T1000 (cell line): Measurements from ENCODE around the gene C17orf50.
A peak's percentile ranks its signal among the peaks of the same experiment; 100 is the strongest.

ENCODE experiments used
- DNase-seq: peaks from one replicate; lab custom pipeline; 2025; ENCODE audit warnings: mixed read lengths; lab: John Stamatoyannopoulos, UW

Gene C17orf50

DNA sequence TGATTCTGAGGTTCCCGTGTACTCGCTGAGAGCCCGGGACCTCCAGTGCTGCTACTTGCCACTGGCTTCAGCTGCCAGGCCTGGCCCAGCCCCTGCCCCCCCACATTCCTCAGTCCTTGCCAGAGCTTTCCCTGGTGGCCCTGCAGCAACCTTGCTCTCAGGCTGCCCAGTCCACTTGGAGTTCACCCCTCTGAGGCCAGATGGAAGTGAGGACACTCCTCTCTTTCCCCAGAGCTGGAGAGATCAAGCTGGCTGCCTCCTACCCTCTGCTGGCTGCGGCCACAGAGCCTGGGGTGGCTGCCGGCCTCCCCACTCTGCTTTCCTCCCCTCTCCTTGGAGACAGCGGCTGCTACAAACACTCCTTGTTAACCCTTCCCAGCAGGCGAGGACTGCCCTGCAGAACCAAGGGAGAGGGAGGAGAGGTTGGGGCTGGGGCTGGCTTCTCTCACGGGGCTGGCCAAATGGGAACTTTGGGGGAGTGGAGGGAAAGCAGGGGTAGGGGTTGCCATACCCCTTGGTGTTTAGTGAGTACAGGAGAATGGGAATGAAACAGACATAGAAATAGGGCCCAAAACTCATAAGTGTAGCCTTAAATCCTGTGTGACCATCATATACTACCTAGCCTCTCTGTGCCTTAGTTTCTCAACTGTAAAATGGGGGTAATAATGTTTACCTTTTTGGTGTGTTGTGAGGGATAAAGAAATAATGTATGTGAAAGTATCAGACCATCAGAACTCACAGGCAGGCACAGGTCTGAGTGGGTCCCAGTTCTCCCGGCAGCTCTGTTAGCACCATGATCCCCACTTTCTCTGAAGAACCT lies 7.5 kb upstream of the C17orf50 start, which contains the start of gene GAS2L2:
TSS of gene GAS2L2 (minus strand) at position 295 of the 820 bp plus-strand sequence. CDS start 389 bp downstream, outside the sequence.
- no peak for DNase-seq

DNA sequence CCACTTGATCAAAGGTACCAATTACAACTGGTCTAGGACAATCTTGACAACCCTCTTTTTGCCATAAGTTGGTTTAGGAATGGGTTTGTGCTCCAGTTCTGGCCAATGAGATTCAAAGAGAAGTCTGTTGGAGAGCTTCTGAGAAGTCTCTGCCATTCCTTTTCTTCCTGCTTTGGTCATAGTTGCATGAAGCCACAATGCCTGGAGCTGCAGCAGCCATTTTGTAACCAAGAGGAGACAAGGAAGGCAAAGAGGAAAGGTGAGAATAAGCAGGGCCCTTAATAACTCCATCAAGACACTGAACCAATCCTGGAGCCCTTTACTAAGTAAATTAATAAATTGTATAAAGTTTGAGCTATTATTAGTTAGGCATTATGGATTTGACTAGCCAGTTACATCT lies 3.4 kb upstream of the C17orf50 start:
- DNase-seq, result no peak

DNA sequence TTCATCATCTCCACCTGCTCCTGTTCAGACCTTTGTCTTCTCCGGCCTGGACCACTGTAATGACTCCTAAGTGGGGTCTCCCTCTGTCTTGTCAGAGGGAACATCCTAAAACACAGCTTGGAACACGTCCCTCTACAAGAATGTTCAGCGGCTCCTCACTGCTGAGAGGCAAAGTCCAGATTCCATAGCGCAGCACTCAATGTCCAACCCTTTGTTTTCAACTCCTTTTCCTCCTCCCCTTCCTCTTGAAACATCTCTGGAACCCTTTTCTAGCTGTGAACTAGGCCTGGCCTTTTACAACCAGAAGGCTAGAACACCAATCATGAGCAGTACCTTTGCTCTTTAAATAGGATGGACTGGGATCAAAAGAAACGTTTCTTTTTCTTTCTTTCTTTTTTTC lies 914 bp downstream of the C17orf50 start:
- DNase-seq, result no peak

DNA sequence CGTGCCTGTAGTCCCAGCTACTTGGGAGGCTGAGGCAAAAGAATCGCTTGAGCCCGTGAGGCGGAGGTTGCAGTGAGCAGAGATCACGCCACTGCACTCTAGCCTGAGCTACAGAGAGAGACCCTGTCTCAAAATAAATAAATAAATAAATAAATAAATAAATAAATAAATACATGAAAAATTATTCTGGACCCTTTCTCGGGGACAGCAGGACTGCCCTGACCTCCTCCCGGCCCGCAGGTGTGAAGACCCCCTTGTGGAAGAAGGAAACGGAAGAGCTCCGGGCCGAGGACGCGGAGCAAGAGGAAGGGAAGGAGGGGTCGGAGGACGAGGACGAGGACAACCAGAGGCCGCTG lies 3.1 kb downstream of the C17orf50 start:
- DNase-seq, result no peak

DNA sequence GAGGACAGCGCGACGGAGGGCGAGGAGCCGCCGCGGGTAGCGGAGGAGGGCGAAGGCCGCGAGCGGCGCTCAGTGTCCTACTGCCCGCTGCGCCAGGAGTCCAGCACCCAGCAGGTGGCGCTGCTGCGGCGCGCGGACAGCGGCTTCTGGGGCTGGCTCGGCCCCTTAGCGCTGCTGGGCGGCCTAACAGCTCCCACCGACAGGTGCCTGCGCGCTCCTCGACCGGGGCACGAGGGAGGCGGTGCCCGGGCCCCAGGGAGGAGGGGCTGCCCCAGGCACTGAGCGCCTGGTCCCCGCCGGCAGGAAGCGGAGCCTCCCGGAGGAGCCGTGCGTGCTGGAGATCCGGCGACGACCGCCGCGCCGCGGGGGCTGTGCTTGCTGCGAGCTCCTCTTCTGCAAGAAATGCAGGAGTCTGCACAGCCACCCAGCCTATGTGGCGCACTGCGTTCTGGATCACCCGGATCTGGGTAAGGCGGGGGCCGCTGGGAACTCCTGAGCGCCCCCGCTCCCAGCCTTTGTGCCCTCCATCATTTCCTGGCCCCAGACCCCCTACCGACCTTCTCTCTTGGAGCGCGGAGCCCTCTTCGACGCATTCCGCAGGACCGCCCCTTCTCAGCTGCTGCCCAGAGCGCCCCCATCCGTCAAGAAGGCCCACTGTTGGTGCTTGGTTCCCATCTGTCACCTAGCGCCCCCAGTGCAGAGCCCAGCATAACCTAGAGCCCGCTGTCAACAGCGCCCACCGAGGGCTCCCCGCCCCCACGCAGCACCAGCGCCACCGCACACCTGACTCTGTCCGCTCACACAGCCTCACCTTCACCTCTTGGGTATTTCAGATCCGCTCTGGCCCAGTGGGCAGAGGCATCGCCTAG lies 3.7 kb downstream of the C17orf50 start:
- peak; percentile 85 for DNase-seq

DNA sequence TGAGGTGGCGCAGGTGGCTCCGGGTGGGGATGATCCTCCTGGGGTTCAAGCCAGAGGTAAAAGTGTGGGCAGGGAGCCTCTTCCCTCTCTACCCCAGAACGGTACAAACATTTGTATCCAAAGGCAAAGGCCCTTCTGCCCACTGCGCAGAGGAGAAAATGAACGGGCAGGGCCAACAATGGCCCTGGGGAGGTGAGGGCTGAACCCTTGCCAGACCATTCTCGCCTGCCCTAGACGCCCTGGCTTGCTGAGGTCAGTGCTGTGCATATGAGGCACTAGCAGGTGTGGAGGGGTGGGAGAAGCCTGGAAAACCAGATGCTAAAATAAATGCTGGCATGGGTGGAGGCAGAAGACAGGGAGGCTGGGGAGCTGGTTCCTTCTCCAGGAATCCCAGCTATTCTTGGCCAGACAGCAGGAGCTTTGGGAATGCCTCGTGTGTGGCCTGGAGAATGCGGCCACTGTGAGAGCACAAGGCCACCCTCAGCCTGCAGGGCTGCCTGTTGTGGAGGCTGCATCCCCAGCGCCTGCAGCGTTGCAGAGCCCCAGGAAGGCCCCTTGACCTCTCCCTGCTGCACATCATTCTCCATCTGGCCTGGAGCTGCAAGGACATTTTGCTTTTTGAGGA lies 4.5 kb downstream of the C17orf50 start:
- no peak for DNase-seq

DNA sequence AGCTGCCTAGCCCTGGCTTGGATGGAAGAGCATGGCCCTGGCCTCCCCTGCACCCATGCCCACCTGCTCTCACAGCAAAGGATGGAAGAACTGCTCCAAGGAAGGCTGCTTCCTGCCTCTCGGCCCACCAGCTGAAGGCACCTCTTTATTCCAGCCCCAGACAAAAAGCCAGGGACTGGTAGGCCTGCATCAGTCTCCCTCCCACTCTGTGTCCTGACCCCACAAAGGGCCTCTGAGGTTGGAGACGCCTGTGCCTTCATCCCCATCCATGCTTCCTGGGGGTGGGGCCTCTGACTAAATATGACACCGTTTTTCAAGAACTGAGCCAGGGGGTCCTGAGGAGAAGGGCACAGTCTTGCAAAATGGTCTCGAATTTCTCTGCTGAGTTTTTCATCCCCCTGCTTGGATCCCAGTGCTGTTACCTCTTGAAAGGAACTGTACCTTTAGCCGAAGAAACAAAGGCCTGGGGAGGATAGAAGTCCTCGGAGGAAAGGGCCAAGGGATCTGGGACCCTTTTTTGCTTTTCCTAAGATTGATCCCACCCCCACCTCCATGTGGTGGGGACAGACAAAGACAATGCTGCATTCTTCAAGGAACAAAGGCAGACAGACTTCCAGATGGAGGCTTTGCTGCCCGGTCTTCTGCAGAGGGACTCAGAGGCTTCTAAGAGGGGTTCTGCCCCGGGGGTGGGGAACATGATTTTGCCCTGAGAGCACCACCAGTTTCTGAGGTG lies 5.2 kb downstream of the C17orf50 start:
- no peak for DNase-seq

DNA sequence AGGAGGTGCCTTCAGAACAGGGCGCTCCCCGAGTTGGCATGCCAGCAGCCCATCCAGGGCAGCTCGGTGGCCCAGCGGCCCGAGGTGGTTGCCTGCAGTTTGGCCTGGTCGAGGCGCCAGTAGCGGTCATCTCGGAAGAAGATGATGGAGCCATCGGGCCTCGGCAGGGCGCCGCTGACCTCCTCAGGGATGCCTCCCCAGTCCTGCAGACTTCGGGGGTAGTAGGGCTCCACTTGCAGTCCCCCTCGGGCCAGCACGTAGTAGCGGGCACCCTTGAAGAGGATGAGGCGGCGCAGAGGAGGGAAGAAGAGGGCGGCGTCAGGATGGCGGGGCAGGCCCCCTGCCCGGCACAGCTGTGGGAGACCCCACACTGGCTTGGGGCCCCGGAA lies 5.8 kb downstream of the C17orf50 start:
- DNase-seq, result no peak

DNA sequence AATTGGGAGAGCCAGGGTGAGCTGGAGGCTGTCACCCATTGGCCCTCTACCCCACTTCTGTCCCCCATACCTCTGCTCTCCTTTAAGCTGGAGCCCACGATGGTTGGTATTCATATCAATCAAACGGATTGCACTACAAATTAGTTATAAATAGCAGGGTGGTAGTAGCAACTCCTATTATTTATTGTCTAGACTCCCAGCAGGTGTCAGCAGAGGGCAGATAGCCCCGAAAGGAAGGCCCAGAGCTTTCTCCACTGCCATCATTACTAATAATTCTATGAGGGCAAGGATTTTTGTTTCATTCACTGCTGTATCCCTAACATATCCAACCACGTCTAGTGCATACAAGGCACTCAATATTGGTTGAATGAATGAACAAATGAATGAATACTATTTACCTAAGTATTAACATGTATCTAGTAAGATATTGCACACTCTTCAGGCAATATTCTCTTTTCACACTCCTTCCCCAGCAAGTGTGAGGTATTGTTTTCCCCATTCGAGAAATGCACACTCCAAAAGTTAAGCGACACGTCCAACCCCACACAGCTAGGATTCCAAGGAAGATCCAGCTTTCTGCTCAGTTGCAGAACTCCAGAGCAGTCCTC lies 6.3 kb downstream of the C17orf50 start:
- DNase-seq, result peak; percentile 37

DNA sequence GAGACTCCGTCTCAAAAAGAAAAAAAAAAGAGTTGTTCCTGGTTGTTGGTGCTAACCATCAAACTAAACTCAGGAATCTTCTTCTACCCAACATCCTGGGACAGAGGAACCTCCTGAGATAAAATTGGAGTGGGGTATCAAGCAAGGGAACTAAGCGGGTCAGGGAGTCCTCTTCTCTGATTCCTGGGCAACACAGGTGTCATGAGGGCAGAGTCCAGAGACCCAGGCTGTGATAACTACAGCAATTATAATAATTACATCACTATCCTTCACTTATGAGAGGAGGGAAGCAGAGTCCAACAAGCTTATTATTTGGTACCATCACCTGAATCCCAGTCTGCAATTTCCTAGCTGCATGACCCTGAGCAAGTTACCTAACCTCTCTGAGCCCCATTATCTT lies 8.1 kb downstream of the C17orf50 start:
- DNase-seq, result no peak

DNA sequence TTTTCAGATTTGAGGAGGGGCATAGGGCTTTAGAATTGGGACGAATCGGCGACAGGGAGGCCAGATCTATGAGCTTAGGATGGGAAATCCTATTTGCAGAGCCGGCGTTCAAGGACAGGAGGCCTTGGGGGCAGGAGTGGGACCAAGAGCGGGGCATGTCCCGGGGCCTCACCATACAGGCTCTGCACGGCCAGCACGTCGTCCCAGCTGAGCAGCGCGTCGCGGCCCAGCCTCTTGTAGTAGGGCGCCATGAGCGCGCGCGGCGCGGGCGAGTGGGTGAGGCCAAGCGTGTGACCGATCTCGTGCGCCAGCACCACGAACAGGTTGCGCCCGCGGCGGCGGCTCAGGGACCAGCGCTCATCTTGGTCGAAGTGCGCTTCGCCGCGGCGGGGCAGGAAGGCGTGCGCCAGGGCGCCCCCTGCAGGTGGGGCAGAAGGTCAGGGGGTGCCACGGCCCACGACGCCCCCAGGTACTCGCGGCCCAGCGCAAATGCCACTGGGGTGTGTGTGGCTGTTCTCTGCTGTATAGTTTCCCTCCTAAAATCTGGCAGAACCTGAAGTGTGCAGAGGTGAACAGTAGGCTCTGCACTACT lies 9.3 kb downstream of the C17orf50 start:
- no peak for DNase-seq

DNA sequence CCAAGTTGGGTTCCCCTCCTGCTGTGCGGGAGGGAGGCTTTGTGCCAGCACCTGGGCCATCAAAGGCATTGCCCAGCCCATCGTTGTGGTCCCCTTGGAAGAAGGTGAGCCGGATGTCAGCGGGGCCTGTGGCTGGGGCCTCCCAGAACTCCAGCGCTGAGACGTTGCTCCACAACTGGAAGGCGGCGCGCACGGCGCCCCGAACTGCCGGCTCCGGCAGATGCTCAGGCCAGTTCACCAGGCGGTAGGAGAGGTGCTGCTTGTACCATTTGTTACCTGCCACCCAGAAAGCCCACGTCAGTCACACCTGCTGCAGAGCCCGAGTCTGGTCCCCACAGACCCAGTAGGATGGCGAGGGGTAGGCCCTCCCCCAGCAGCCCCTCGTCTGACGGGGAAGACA lies 12.4 kb downstream of the C17orf50 start:
- no peak for DNase-seq

DNA sequence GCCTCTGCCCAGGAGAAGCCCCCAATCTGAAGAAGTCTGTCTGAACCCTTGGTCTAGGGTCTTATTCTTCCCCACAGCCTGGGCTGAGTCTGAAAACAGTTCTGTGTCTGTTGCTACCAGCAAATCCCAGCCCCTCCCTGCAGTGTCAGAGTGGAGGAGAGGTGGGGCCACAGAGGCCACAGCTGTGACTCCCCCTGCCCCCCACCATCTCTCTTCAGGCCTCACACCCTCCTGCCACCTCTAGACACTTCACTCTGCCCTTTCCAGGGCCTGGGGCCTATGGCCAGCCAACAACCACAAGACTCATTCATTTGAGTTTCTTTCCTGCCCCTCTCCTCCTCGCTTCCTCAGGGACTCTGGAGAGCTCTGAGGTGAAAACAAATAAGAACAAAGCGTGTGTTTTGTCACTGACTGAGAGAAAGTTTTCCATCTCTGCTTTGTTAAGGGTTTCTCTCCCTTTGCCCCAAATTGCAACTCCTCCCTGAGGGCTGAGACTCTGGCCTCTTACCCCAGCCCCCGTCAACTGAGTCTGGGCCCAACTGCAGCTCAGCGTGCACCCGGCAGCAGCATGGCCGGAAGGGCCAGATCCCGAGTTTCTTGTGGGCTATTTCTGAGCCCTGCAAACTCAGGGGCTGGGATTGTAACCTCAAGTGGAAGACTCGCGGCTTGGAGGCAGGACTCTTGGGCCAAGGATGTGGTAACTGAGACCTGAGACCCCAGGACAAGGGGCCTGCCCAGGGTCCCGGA lies 13.2 kb downstream of the C17orf50 start:
- no peak for DNase-seq

DNA sequence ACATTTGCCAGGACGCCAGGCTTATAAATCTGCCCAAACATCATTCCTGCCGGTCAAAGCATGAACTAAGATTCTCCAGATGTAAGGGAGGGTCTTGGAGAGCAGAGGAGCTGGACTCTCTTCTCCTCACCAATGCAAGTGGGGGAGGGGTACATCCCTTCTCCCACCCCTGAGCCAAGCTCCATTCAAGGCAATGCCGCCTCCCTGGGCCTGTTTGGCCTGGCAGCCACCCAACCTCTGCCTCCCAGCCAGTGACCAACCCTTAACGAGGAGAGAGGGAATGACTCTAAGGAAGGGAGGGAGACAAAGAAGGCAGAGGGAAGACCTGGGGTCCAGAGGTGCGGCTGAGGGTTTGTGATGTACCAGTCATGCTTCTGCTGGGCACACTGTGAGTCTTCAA lies 13.8 kb downstream of the C17orf50 start:
- DNase-seq, result peak; percentile 20

DNA sequence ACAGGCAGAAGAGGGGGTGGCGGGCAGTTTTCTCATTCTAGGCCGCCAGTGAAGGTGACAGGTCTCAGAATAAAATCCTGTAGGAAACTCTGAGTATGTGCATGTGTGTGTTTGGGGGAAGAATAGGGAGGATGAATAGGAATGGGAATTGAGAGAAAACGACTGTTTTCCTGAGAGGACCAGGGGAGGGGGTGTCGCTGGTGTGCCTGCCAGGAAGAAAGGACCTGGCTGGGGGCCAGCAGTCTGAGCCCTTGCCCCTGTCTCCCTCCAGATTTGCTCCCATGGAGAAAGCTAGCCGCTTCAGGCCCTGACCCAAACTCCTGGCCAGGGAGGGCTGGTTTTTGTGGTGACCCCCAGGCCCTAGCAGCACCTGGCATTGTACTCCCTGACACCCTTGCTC lies 14.4 kb downstream of the C17orf50 start:
- DNase-seq, result no peak

DNA sequence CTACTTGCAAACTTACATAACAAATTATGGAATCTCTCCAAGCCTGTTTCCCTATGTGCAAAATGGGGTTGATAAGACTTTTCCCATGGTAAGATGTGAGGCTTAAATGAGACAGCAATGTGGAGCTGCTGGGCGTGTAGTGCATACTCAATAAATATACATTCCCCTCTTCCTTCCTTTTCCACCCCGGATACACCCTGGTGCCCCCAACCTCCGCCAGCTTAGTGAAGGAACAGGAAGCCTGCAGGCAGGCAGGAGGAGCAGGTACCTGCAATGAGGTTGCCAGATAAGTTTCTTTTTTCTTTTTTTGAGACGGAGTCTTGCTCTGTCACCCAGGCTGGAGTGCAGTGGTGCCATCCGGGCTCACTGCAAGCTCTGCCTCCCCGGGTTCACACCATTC lies 14.9 kb downstream of the C17orf50 start:
- DNase-seq, result no peak

DNA sequence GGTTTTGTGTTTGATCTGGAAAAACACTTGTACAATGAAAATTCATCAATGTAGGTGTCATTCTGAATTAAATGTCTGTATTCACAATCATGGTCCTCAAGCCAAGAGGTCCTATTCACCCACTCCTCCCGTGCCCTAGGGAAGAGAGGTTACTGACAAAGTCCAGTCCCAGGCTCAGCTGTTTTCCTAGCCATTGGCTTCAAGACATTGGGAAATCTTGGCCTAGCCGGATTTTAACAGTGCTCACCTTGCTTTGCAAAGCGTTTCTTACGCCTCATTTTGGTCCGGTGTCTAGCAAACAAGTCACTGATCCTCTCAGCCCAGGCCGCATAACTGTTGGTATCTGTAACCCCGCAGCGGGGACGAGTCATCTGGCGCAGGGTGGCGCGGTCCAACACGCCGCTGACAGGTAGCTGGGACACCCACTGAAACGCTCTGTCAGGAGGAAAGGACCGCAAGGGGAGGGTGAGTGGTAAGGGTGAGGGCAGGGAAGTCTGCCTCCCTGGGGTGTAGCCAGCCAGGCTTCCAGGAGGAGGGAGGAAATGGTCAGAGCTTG lies 18.0 kb downstream of the C17orf50 start:
- DNase-seq, result no peak

DNA sequence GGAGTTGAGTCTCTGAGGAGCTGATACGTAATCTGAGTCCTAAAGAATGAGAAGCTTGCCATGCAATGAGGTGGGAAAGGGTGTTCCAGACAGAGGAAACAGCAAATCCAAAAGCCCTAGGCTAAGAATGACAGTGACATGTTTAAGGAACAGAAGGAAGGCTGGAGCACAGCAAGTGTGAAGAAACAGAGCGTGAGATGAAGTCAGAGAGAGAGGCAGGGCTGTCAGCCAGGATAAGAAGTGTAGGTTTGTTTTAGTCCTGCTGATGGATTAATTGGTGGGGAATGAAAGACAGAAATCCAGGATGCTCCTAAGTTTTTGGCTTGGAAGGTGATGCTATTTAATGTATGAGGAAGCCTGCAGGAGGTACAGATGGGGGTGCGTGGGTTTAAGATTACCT lies 20.3 kb downstream of the C17orf50 start:
- DNase-seq, result no peak

DNA sequence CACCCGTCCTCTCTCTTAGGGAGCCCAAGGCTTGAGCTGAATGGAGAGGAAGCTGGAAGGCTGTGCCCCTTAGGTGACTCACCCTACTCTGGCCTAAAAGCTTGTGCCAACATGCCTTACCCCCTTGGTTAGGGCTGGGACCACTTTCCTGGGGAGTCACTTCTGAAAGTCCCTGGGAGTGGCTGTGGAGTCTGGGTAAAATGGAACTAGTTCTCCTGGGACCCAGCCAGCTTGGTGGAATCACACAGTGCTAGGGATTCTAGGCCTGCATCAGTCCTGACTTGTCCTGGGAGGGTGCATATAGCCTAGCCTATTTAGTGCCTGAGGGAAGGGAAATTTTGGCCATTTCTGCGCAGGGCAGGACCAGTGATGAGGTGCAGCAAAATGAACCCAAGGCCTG lies 24.2 kb downstream of the C17orf50 start:
- no peak for DNase-seq

DNA sequence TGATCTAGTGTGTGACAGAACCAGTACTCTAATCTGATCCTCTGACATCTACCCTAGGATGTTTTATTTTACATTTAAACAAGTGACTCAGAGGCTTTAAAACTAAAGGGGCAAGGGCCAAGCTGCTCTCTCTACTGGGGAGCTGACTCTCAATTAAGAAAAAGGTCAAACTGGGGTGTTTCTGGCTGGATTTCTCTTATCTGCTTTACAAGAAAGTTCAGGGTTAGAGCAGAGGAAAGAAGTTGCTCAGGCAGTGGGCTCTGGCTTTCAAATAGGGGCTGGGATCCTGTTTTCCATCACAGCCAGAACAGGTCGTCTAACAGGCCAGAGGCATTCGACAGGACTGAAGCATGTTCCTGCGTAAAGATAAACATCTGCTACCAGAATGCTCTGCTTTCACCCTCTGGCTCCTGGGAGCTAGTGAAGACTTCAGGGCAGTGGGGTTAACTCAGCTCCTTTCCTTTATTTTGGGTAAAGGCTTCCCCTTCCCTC lies 26.3 kb downstream of the C17orf50 start:
- peak; percentile 11 for DNase-seq
